OCI-LY7 (cell line): ENCODE results near the gene LYRM2.

ENCODE experiments used
- CTCF ChIP-seq: fragments of 200-600 bp; sonication (generic); conservative IDR thresholded peaks from 2 replicates; pipeline ENCODE4 v1.5.1; 2014; ENCODE audit warnings: mild to moderate bottlenecking, antibody characterized with exemption, low read length, moderate library complexity, mixed read lengths
- EZH2phosphoT487 ChIP-seq: fragments of 200-600 bp; sonication (generic); IDR thresholded peaks from 2 replicates; pipeline ENCODE4 v1.6.1; 2018; ENCODE audit warnings: low read depth, borderline replicate concordance, mild to moderate bottlenecking, mixed run types, antibody characterized with exemption, low read length, moderate library complexity, mixed read lengths

DNA sequence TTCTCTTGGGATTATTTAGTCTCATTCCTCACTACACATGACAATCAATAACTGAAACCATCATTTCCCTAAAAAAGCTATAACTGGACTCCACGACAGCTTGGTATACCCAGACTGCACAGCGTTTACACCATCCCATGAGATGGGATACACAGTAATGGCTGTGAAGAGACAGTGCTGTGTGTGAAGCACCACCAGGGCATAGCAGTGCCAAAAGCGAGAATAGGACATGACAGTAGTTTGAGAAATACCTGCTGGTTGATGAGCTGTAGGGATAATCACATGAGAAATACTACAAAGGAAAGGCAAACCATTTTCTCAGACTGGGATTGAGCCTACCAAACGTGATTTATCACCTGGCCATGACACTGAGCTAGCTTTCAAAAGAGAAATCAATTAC is 22.4 kb upstream of the LYRM2 start:
- no peak for TF ChIP-seq CTCF
- TF ChIP-seq EZH2phosphoT487 = no peak
